A549 treated with AZD9567 at 1 μM for 4 hours (cell line): ENCODE measurements around the gene SLC22A6. TPM values are rescaled to one million over a fixed set of nuclear protein-coding genes. Genes with fewer than 3 reads are reported as not detected.

ENCODE experiments used
- total RNA-seq: library from RNA; stranded (reverse); fragments of 200-300 nt; extraction: Qiagen RNA extraction; gene quantifications from 5 replicates; pipeline ENCODE4 v1.2.3, GENCODE V29; 2022; ENCODE audit not compliant: insufficient read depth

Gene SLC22A6
- total RNA-seq: not detected in 5 replicates

DNA sequence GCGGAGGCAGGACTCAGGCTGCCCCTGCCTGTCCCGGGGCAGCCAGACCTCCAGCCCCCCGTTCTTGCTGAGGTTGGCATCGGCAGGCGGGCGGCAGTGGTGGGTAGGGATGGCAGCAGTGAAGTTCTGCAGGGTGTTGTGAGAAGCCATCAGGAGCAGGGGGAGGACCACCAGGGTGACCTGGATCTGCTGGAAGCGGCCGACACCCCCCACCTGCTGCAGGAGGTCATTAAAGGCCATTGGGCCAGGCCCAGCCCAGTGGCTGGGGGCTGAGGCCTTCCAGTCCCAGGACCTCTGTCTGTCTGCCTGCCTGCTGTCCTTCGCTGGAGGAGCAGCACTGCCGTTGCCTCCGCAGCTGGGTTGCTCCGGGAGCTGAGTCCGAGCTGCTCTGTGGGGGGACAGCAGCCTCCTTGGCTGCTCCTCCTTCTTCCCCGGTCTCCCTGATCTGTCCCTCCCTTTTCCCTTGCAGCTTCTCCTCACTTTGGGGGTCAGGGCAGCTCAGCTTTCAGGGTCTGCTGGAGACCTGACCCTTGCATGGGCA is at the start of gene SLC22A6:
TSS of gene SLC22A6 (minus strand) at position 517 of the 541 bp plus-strand sequence. CDS start at position 240, 277 bp downstream.

DNA sequence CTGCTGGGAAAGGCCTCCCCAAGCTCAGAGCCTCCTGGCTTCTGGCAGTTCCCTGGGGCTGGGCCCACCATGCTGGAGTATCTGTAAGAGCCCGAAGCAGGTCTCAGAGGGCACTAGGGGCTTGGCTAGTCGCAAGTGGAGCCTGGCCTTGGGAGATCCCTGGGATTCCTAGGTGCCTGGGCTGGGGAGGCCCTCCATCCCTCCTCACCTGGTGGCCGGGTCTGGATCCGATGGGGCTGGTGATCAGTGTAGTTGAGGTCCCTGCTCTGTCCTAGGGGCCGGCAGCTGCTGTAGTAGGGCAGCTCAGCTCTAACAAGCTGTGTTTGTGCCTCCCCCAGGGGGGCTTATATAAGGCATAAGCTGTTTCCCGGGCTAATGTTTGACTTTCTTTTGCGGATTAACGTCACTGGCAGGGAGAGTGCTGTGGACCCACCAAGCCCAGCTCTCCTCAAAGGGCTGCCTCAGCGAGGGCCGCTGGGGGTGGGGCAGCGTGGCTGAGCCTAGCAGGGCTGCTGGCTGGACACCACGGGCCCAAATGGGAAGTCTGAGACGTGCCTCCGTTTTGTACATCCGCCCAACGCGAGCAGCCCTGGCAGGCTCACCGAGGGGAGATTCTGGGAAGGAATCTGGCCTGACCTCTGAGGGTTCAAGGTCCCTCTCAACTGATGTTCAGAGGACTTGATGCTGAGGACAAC is 30.9 kb upstream of the SLC22A6 start, which contains the start of gene SLC22A8:
TSS of gene SLC22A8 (minus strand) at position 321 of the 695 bp plus-strand sequence. CDS start 883 bp downstream, outside the sequence.

Other genes with a start within 250 kb of the SLC22A6 start
- 1.0 to 2.9 TPM (median 1.3 TPM) in 5 replicates for gene ZBTB3, start 230.8 kb downstream of the SLC22A6 start, total RNA-seq
- gene POLR2G, start 223.4 kb downstream of the SLC22A6 start, total RNA-seq: 165 to 192 TPM (median 183 TPM) in 5 replicates
- gene TAF6L, start 213.6 kb downstream of the SLC22A6 start, total RNA-seq: 14.2 to 15.2 TPM (median 14.7 TPM) in 5 replicates
- 66.2 to 95.9 TPM (median 86.1 TPM) in 5 replicates for gene TMEM179B, start 197.6 kb downstream of the SLC22A6 start, total RNA-seq
- gene TMEM223, start 193.0 kb downstream of the SLC22A6 start, total RNA-seq: 20.3 to 33.0 TPM (median 29.3 TPM) in 5 replicates
- 59.2 to 67.6 TPM (median 64.3 TPM) in 5 replicates for gene NXF1, start 179.5 kb downstream of the SLC22A6 start, total RNA-seq
- 18.0 to 29.8 TPM (median 27.4 TPM) in 5 replicates for gene STX5, start 152.9 kb downstream of the SLC22A6 start, total RNA-seq
- not detected in 5 replicates for gene TEX54, start 152.1 kb downstream of the SLC22A6 start, total RNA-seq
- 56.0 to 86.0 TPM (median 83.4 TPM) in 5 replicates for gene WDR74, start 145.4 kb downstream of the SLC22A6 start, total RNA-seq
- gene SLC3A2, start 104.1 kb downstream of the SLC22A6 start, total RNA-seq: 779 to 1,086 TPM (median 990 TPM) in 5 replicates
- 0.03 to 0.06 TPM (median 0.03 TPM) in 3 of 5 replicates, not detected in the others for gene CHRM1, start 63.6 kb downstream of the SLC22A6 start, total RNA-seq
- gene SLC22A8, start 30.9 kb upstream of the SLC22A6 start, total RNA-seq: not detected in 5 replicates
- gene SLC22A24, start 159.3 kb upstream of the SLC22A6 start, total RNA-seq: not detected in 5 replicates